Hepatic stellate cell (primary cell): ENCODE measurements around the gene NUDT17.

Source experiments
- DNase-seq: peaks from one replicate; pipeline ENCODE4 v3.0.0; 2011; ENCODE audit warnings: low spot score

NUDT17 gene

GRCh38 chr1:145891143-145891542, 45.7 kb downstream of the NUDT17 start:
- DNase-seq: no peak

- peak; percentile 95 for DNase-seq
Observed at GRCh38 chr1:145891587-145892485, 46.4 kb downstream of the NUDT17 start.

- DNase-seq: no peak
Observed at GRCh38 chr1:145892486-145893087, 47.2 kb downstream of the NUDT17 start.

- no peak for DNase-seq
Observed at GRCh38 chr1:145893306-145894055, 48.1 kb downstream of the NUDT17 start.

- no peak for DNase-seq
Observed at GRCh38 chr1:145895471-145895870, 50.0 kb downstream of the NUDT17 start.

GRCh38 chr1:145897969-145898368, 52.5 kb downstream of the NUDT17 start:
- no peak for DNase-seq
